Small intestine (tissue), 7 donors: ENCODE measurements around the gene OVOL1. TPM values are rescaled to one million over a fixed set of nuclear protein-coding genes. Genes with fewer than 3 reads are reported as not detected.

Source experiments
- DNase-seq, 2 donors: peaks; one replicate each; pipeline versions ENCODE4 v3.0.0 to v3.0.0-alpha.2; 2013
- FAIRE-seq: peaks from 2 replicates; lab custom pipeline; 2012; peaks lifted over from hg19 to GRCh38; lab: Jason Lieb, UNC
- H3K27ac ChIP-seq, 3 donors: one replicate each; pipeline ENCODE4 v1.5.1; 2013; ENCODE audit warnings: low read length in 2 of 3, mild to moderate bottlenecking in 2 of 3, control low read depth in 1 of 3, inconsistent platforms in 1 of 3, low read depth in 1 of 3, moderate library complexity in 1 of 3
- H3K27me3 ChIP-seq, 3 donors: one replicate each; pipeline ENCODE4 v1.6.1; 2013; ENCODE audit warnings: low read length in 3 of 3, inconsistent platforms in 1 of 3; ENCODE audit not compliant: control insufficient read depth in 3 of 3, insufficient read depth in 3 of 3
- H3K36me3 ChIP-seq, 3 donors: one replicate each; pipeline ENCODE4 v1.6.1; 2013; ENCODE audit warnings: low read length in 3 of 3, inconsistent platforms in 1 of 3, low read depth in 1 of 3, mild to moderate bottlenecking in 1 of 3, moderate library complexity in 1 of 3; ENCODE audit not compliant: control insufficient read depth in 3 of 3, insufficient read depth in 2 of 3
- H3K4me1 ChIP-seq, 3 donors: one replicate each; pipeline ENCODE4 v1.6.1; 2013; ENCODE audit warnings: low read length in 2 of 3, inconsistent platforms in 1 of 3, low read depth in 1 of 3, mild to moderate bottlenecking in 1 of 3, moderate library complexity in 1 of 3; ENCODE audit not compliant: control insufficient read depth in 3 of 3, insufficient read depth in 2 of 3
- H3K4me3 ChIP-seq, 3 donors: one replicate each; pipeline ENCODE4 v1.5.1; 2013; ENCODE audit warnings: low read length in 3 of 3, control low read depth in 1 of 3, inconsistent platforms in 1 of 3, low read depth in 1 of 3, mild to moderate bottlenecking in 1 of 3, moderate library complexity in 1 of 3
- H3K9me3 ChIP-seq, 2 donors: one replicate each; pipeline ENCODE4 v1.6.1; 2013; ENCODE audit warnings: low read depth in 1 of 2, low read length in 1 of 2; ENCODE audit not compliant: control insufficient read depth in 2 of 2, insufficient read depth in 1 of 2
- WGBS, 3 donors: extraction: QIAGEN DNeasy Blood & Tissue Kit; methylation state at CpG; one replicate each; pipeline ENCODE4 v1.1.7; 2013; 5-methylcytosine and 5-hydroxymethylcytosine counted together
- polyA plus RNA-seq, 4 donors: library from polyadenylated mRNA; stranded (reverse) in 3 of 4; unstranded in 1 of 4; fragments of 200-250 nt in 3 of 4; fragments of 120-200 nt in 1 of 4; gene quantifications; one replicate each; pipeline versions ENCODE4 v1.2.1 to v1.2.3, GENCODE V29; 2013
- donor health status: healthy with polysubstance abuse.
- donor health status: control.
- donor health status: control.
- donor health status: Bipolar disorder and iron deficiency.
- donor health status: healthy.

Gene OVOL1
- polyA plus RNA-seq, 4 donors, result 11.9 to 41.3 (median 20.1) TPM

- DNase-seq, result no peak
- Histone ChIP-seq H3K4me1 (peaks cover 0 to 62% (median 9%) of the 10 kb centered on the region in 3 donors), H3K27ac (peak overlapping the region; percentile 24 to 78 (median 27)), H3K27me3 (peaks cover 0 to 16% (median 9%) of the 10 kb centered on the region in 3 donors), H3K4me3 (peak overlapping the region in 1 of 3 donors; percentile 10), H3K36me3 (peaks cover 0 to 71% (median 4%) of the 10 kb centered on the region in 3 donors), H3K9me3 (no peaks in the 10 kb centered on the region)
- 31 to 66% (median 51%) methylated on average over 18 of the region's 18 CpGs for WGBS, 3 donors
- no peak for FAIRE-seq
These were observed 4.2 kb downstream of the OVOL1 start for GRCh38 chr11:65790902-65791650.

GRCh38 chr11:65791719-65792213 is 4.9 kb downstream of the OVOL1 start:
- no peak for FAIRE-seq
- Histone ChIP-seq H3K36me3 (peaks cover 0 to 78% (median 7%) of the 10 kb centered on the region in 3 donors), H3K4me3 (peak overlapping the region in 1 of 3 donors; percentile 13), H3K9me3 (no peaks in the 10 kb centered on the region), H3K27me3 (peaks cover 0 to 14% (median 9%) of the 10 kb centered on the region in 3 donors), H3K27ac (peak overlapping the region; percentile 24 to 78 (median 76)), H3K4me1 (peaks cover 0 to 60% (median 9%) of the 10 kb centered on the region in 3 donors)
- WGBS, 3 donors, result 24 to 51% (median 25%) methylated on average over 13 of the region's 13 CpGs
- peak in 1 of 2 donors; percentile 69 for DNase-seq

- no peak for FAIRE-seq
- no peaks in the 10 kb centered on the region for H3K9me3 ChIP-seq
- peaks cover 0 to 84% (median 7%) of the 10 kb centered on the region in 3 donors for H3K36me3 ChIP-seq
- H3K4me3 ChIP-seq, result no peak overlapping the region
- no peak for DNase-seq
- peaks cover 0 to 60% (median 9%) of the 10 kb centered on the region in 3 donors for H3K4me1 ChIP-seq
- 25 to 71% (median 56%) methylated on average over 16 of the region's 16 CpGs for WGBS, 3 donors
- H3K27me3 ChIP-seq, result peaks cover 0 to 11% (median 9%) of the 10 kb centered on the region in 3 donors
- peak overlapping the region in 2 of 3 donors; percentile 14 to 76 for H3K27ac ChIP-seq
These were observed 5.6 kb downstream of the OVOL1 start for GRCh38 chr11:65792456-65792855.

GRCh38 chr11:65793144-65793581 is 6.3 kb downstream of the OVOL1 start:
- Histone ChIP-seq H3K4me1 (peaks cover 0 to 60% (median 9%) of the 10 kb centered on the region in 3 donors), H3K4me3 (peak overlapping the region in 1 of 3 donors; percentile 12), H3K9me3 (no peaks in the 10 kb centered on the region), H3K27me3 (peaks cover 0 to 7% (median 5%) of the 10 kb centered on the region in 3 donors), H3K36me3 (peaks cover 0 to 88% (median 7%) of the 10 kb centered on the region in 3 donors), H3K27ac (peak overlapping the region in 2 of 3 donors; percentile 17 to 76)
- WGBS, 3 donors, result 3 to 59% (median 23%) methylated on average over 16 of the region's 16 CpGs
- FAIRE-seq (no peak), DNase-seq (peak in 1 of 2 donors; percentile 88)

GRCh38 chr11:65793625-65794400 is 7.0 kb downstream of the OVOL1 start:
- H3K4me1 ChIP-seq, result peaks cover 0 to 60% (median 9%) of the 10 kb centered on the region in 3 donors
- DNase-seq (peak in 1 of 2 donors; percentile 61), FAIRE-seq (no peak)
- 41 to 78% (median 50%) methylated on average over 28 to 29 of the region's 29 CpGs for WGBS, 3 donors
- no peaks in the 10 kb centered on the region for H3K9me3 ChIP-seq
- H3K27me3 ChIP-seq, result peaks cover 0 to 3% (median 0%) of the 10 kb centered on the region in 3 donors
- H3K27ac ChIP-seq, result peak overlapping the region in 2 of 3 donors; percentile 17 to 76
- H3K4me3 ChIP-seq, result peak overlapping the region in 1 of 3 donors; percentile 12
- peaks cover 0 to 85% (median 7%) of the 10 kb centered on the region in 3 donors for H3K36me3 ChIP-seq

- 61 to 80% (median 66%) methylated on average over 41 to 42 of the region's 42 CpGs for WGBS, 3 donors
- peaks cover 0 to 76% (median 7%) of the 10 kb centered on the region in 3 donors for H3K36me3 ChIP-seq
- DNase-seq (peak in 1 of 2 donors; percentile 54), FAIRE-seq (no peak)
- H3K9me3 ChIP-seq, result no peaks in the 10 kb centered on the region
- no peak overlapping the region for H3K4me3 ChIP-seq
- no peak overlapping the region for H3K27ac ChIP-seq
- H3K4me1 ChIP-seq, result peaks cover 0 to 50% (median 9%) of the 10 kb centered on the region in 3 donors
- H3K27me3 ChIP-seq, result no peaks in the 10 kb centered on the region
These were observed 8.0 kb downstream of the OVOL1 start for GRCh38 chr11:65794570-65795510.

- FAIRE-seq, result no peak
These were observed 10.1 kb downstream of the OVOL1 start for GRCh38 chr11:65796726-65797601.

More at GRCh38 chr11:65796726-65797601, 10.1 kb downstream of the OVOL1 start:
- peaks cover 0 to 56% (median 7%) of the 10 kb centered on the region in 3 donors for H3K36me3 ChIP-seq
- no peaks in the 10 kb centered on the region for H3K9me3 ChIP-seq
- WGBS, 3 donors, result 63 to 74% (median 73%) methylated on average over 15 of the region's 15 CpGs
- H3K4me1 ChIP-seq, result peaks cover 0 to 30% (median under 1%) of the 10 kb centered on the region in 3 donors
- no peak overlapping the region for H3K4me3 ChIP-seq
- H3K27ac ChIP-seq, result no peak overlapping the region
- H3K27me3 ChIP-seq, result no peaks in the 10 kb centered on the region
- no peak for DNase-seq
